Measurements from ENCODE around the gene LILRB3. TPM values are rescaled to one million over a fixed set of nuclear protein-coding genes. Genes with fewer than 3 reads are reported as not detected.

Gene LILRB3
- total and polyA plus RNA-seq, 2 of the 4 experiments (the other 2 are of a cell fraction) = not detected

Small RNA genes lying within 50 kb of the gene (microRNA-seq; reads per million reads assigned to microRNA genes)
- not detected for gene RNU6-1307P (ENCODE audit: insufficient read depth, insufficient read length)

Small RNA genes lying within 50 kb of the gene (small RNA-seq; reads per million reads assigned to genes)
- gene RNU6-1307P = 0 reads per million in 5 experiments

Other genes starting within 250 kb of the LILRB3 start
- gene CACNG6, start 231.4 kb downstream of the LILRB3 start, total RNA-seq (2012; rRNA removed) = not detected in 2 replicates
- gene CACNG6, start 231.4 kb downstream of the LILRB3 start, polyA plus RNA-seq (2012; rRNA removed) = not detected in 2 replicates
- not detected in 2 replicates for gene VSTM1, start 159.1 kb downstream of the LILRB3 start, total RNA-seq (2012; rRNA removed)
- gene VSTM1, start 159.1 kb downstream of the LILRB3 start, polyA plus RNA-seq (2012; rRNA removed) = not detected in 2 replicates
- not detected in 2 replicates for gene TARM1, start 141.6 kb downstream of the LILRB3 start, total RNA-seq (2012; rRNA removed)
- not detected in 2 replicates for gene TARM1, start 141.6 kb downstream of the LILRB3 start, polyA plus RNA-seq (2012; rRNA removed)
- gene OSCAR, start 122.2 kb downstream of the LILRB3 start, total RNA-seq (2012; rRNA removed) = not detected in 2 replicates
- 0.15 and 0.23 TPM in 2 replicates for gene OSCAR, start 122.2 kb downstream of the LILRB3 start, polyA plus RNA-seq (2012; rRNA removed)
- 7.9 and 24.7 TPM in 2 replicates for gene NDUFA3, start 120.2 kb downstream of the LILRB3 start, total RNA-seq (2012; rRNA removed)
- 85.0 and 104 TPM in 2 replicates for gene NDUFA3, start 120.2 kb downstream of the LILRB3 start, polyA plus RNA-seq (2012; rRNA removed)
- gene TFPT, start 107.3 kb downstream of the LILRB3 start, total RNA-seq (2012; rRNA removed) = 7.9 and 11.9 TPM in 2 replicates
- gene TFPT, start 107.3 kb downstream of the LILRB3 start, polyA plus RNA-seq (2012; rRNA removed) = 17.1 and 20.9 TPM in 2 replicates
- 66.1 and 66.9 TPM in 2 replicates for gene PRPF31, start 107.3 kb downstream of the LILRB3 start, total RNA-seq (2012; rRNA removed)
- 54.7 and 65.4 TPM in 2 replicates for gene PRPF31, start 107.3 kb downstream of the LILRB3 start, polyA plus RNA-seq (2012; rRNA removed)
- gene CNOT3, start 85.2 kb downstream of the LILRB3 start, total RNA-seq (2012; rRNA removed) = 5.4 and 10.6 TPM in 2 replicates
- gene CNOT3, start 85.2 kb downstream of the LILRB3 start, polyA plus RNA-seq (2012; rRNA removed) = 19.9 and 26.7 TPM in 2 replicates
- 2.7 and 5.0 TPM in 2 replicates for gene LENG1, start 63.3 kb downstream of the LILRB3 start, total RNA-seq (2012; rRNA removed)
- gene LENG1, start 63.3 kb downstream of the LILRB3 start, polyA plus RNA-seq (2012; rRNA removed) = 5.3 and 6.1 TPM in 2 replicates
- 0.28 and 0.72 TPM in 2 replicates for gene TMC4, start 49.8 kb downstream of the LILRB3 start, total RNA-seq (2012; rRNA removed)
- 1.1 and 1.3 TPM in 2 replicates for gene TMC4, start 49.8 kb downstream of the LILRB3 start, polyA plus RNA-seq (2012; rRNA removed)
- gene MBOAT7, start 33.4 kb downstream of the LILRB3 start, total RNA-seq (2012; rRNA removed) = 9.2 and 11.3 TPM in 2 replicates
- 121 and 137 TPM in 2 replicates for gene MBOAT7, start 33.4 kb downstream of the LILRB3 start, polyA plus RNA-seq (2012; rRNA removed)
- gene TSEN34, start 31.7 kb downstream of the LILRB3 start, total RNA-seq (2012; rRNA removed) = 32.1 and 34.4 TPM in 2 replicates
- 69.4 and 85.4 TPM in 2 replicates for gene TSEN34, start 31.7 kb downstream of the LILRB3 start, polyA plus RNA-seq (2012; rRNA removed)
- gene RPS9, start 22.1 kb downstream of the LILRB3 start, total RNA-seq (2012; rRNA removed) = 1,531 and 2,225 TPM in 2 replicates
- 2,323 and 2,588 TPM in 2 replicates for gene RPS9, start 22.1 kb downstream of the LILRB3 start, polyA plus RNA-seq (2012; rRNA removed)
- not detected in 2 replicates for gene LILRA6, start 19.8 kb upstream of the LILRB3 start, total RNA-seq (2012; rRNA removed)
- gene LILRA6, start 19.8 kb upstream of the LILRB3 start, polyA plus RNA-seq (2012; rRNA removed) = not detected in 2 replicates
- gene LILRB5, start 34.3 kb upstream of the LILRB3 start, total RNA-seq (2012; rRNA removed) = not detected in 2 replicates
- gene LILRB5, start 34.3 kb upstream of the LILRB3 start, polyA plus RNA-seq (2012; rRNA removed) = not detected in 2 replicates
- not detected in 2 replicates for gene LILRB2, start 58.1 kb upstream of the LILRB3 start, total RNA-seq (2012; rRNA removed)
- gene LILRB2, start 58.1 kb upstream of the LILRB3 start, polyA plus RNA-seq (2012; rRNA removed) = not detected in 2 replicates
- gene LILRA5, start 90.2 kb upstream of the LILRB3 start, total RNA-seq (2012; rRNA removed) = not detected in 2 replicates
- gene LILRA5, start 90.2 kb upstream of the LILRB3 start, polyA plus RNA-seq (2012; rRNA removed) = not detected in 2 replicates
- not detected in 2 replicates for gene LILRA4, start 116.2 kb upstream of the LILRB3 start, total RNA-seq (2012; rRNA removed)
- not detected in 2 replicates for gene LILRA4, start 116.2 kb upstream of the LILRB3 start, polyA plus RNA-seq (2012; rRNA removed)
- not detected in 2 replicates for gene LAIR1, start 141.9 kb upstream of the LILRB3 start, total RNA-seq (2012; rRNA removed)
- not detected in 2 replicates for gene LAIR1, start 141.9 kb upstream of the LILRB3 start, polyA plus RNA-seq (2012; rRNA removed)
- gene TTYH1, start 192.5 kb upstream of the LILRB3 start, total RNA-seq (2012; rRNA removed) = not detected in 2 replicates
- gene TTYH1, start 192.5 kb upstream of the LILRB3 start, polyA plus RNA-seq (2012; rRNA removed) = not detected in 2 replicates
- 17.5 and 21.1 TPM in 2 replicates for gene LENG8, start 226.2 kb upstream of the LILRB3 start, total RNA-seq (2012; rRNA removed)
- 93.9 and 108 TPM in 2 replicates for gene LENG8, start 226.2 kb upstream of the LILRB3 start, polyA plus RNA-seq (2012; rRNA removed)
- gene LENG9, start 240.8 kb upstream of the LILRB3 start, total RNA-seq (2012; rRNA removed) = 0.83 and 1.1 TPM in 2 replicates
- 0.69 and 0.94 TPM in 2 replicates for gene LENG9, start 240.8 kb upstream of the LILRB3 start, polyA plus RNA-seq (2012; rRNA removed)